Dedifferentiated amniotic fluid mesenchymal stem cell (primary cell): ENCODE data around the gene JMJD8.
"Not testable (repeated sequence)": the region's sequence is repeated elsewhere in the genome, so short reads cannot be mapped to it uniquely, and the experiment has no call there.

Experiments used
- DNase-seq: peaks from one replicate; pipeline ENCODE4 v3.0.0-alpha.2; 2016; ENCODE audit errors: extremely low spot score

Gene JMJD8

DNA sequence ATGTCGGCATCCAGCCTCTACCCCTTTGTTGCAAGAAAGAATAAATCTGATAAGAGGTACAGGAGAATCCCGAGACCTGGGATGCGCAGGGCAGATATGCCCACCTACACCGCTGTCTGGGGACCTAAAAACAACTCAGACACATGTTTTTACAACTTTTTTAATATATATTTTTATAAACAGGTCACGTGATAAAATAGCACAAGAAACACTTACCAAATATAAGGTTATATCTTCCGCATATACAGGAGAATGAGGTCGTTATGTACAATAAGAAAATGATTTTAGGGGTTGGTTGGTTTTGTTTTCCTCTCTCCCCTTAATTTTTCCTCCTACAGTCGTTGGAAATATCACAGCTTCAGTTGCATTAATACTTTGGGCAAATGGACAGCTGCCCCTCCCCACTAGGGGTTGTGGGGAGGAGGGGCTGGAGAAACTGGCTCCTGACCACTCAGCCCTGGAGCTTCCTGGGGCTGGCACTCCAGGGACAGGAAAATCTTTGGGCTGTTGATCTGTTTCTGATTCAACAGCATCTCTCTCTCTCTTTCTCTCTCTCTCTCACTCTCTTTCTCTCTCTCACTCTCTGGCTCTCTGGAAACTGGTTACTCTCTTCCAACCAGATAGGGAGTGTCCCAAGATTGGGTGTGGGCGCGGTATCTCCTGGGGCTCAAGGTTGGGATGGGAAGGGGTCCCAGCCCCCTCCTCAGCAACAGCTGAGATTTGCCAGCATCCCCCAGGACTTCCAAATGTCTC, 8.4 kb upstream of the JMJD8 start:
- DNase-seq: no peak

DNA sequence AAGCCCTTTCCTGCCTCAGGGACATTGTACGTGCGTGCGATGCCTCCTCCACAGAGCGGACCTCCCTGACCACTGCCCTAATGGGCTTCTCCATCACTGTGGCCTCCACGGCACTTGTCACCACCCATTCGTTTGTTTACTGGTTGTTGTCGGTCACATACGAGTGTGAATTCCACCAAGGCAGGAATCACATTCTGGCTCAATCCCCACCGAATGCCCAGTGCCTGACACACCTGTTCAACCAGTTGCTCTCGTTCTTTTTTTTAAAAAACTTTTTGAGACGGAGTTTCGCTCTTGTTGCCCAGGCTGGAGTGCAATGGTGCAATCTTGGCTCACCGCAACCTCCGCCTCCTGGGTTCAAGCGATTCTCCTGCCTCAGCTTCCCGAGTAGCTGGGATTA, 7.1 kb upstream of the JMJD8 start:
- DNase-seq: not testable (repeated sequence)

DNA sequence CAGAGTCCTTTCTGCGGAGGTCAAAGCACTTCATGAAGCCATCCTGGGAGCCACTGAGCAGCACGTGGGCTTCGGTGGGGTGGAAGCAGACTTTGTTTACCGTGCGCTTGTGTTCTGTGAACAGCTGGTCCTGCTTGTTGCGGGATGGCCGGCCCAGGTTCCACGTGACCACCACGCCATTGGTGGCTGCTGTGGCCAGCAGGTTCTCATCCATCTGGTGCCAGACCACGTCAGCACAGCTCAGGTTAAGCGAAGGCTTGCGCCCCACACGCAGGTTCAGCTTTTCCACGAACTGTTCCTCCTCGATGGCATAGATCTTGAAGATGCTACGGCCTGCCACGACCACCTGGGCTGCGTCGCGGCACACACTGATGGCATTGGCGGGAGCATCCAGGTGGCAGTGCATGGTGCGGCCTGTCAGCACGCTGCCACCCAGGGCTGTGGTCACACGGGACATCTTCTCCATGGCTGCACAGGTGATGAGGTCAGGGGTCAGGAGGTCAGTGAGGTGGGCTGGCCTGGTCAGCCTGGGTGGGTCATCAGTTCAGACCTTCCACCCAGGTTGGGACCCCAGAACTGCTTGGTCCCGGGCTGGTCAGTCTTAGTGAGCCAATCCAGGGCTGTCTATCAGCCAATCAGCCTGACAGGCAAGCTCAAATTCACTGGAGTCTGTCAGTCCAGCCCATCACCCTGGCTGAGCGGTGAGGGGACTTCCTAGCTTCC, 5.2 kb upstream of the JMJD8 start:
- DNase-seq: no peak

DNA sequence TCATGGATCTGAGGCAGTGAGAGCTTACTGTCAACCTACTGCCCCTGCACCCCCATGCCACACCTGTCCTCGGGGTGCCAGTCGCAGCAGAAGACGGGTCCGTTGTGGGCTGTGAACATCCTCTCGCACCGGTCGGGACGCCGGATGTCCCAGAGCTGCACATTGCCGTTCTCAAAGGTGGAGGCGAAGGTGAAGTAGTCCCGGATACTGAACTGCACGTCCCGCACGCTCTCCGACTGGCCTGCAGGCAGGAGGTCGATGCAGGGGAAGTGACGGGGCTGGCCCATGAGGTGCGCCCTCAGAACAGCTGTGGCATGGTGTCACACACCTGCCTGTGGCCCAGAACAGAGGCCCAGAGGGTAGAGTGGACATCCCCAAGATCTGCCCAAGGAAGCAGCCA, 3.4 kb upstream of the JMJD8 start:
- DNase-seq: no peak

- DNase-seq: no peak
These were observed 2.5 kb upstream of the JMJD8 start for GRCh38 chr16:686459-687260.

DNA sequence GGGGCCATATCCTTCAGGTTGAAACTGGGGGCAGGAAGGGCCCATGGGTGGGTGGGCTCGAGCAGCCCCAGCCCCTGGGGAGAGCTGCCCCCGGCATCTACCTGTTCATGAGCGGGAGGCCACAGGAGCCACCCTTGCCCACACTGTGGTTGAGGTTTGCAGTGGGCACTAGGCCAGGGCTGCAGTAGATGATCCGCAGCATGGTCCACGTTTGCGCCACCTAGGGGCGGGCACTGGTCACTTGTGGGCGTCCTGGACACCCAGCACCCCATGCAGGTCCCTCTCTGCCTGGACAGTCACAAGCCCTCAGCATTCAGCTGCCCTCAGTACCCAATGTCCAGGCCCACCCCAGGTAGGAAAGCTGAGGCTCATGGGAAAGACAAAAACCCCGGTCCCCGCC, 1.8 kb upstream of the JMJD8 start:
- no peak for DNase-seq

- no peak for DNase-seq
These were observed 995 bp upstream of the JMJD8 start for GRCh38 chr16:684961-685696.

DNA sequence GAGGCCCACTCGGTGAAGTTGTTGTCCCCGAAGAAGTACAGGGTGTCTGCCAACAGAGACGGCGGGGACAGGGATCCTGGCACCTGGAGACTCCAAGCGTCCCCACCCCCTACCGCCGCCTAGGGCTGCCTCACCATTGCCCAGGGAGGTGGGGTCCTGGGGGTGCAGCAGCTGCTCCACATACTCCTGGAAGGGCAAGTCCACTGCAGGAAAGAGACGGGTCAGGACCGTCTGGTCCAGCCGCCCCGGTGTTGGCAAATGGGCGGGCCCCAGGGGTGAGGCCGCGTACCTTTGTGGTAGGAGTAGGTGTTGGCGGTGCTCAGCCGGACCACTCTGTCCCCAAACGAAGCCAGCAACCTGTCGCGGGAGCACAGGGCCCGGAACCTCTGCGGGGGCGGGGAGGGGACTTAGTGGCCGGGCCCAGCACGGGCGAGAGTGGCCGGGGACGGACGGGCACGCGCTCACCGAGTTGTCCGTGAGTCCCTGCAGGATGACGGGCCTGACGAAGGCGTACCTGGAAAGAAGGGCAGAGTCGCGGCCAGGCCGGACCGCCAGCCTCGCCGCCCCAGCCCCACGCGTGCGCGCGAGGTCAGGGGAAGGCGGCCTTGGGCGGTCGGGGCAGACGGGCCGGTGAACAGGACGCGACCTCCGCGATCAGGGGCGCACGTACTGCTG, 601 bp downstream of the JMJD8 start:
- no peak for DNase-seq

GRCh38 chr16:682493-683395, 1.4 kb downstream of the JMJD8 start:
- DNase-seq: no peak

GRCh38 chr16:681746-682427, 2.2 kb downstream of the JMJD8 start:
- DNase-seq: no peak

- no peak for DNase-seq
These were observed 3.0 kb downstream of the JMJD8 start for GRCh38 chr16:680967-681745.

- DNase-seq: no peak
These were observed 3.5 kb downstream of the JMJD8 start for GRCh38 chr16:680625-680945.

- peak; percentile 75 for DNase-seq
These were observed 4.1 kb downstream of the JMJD8 start, which contains the start of gene STUB1 for GRCh38 chr16:679814-680624. TSS of gene STUB1 (plus strand) at chr16:680410. CDS start at chr16:680526, 116 bp downstream.

DNA sequence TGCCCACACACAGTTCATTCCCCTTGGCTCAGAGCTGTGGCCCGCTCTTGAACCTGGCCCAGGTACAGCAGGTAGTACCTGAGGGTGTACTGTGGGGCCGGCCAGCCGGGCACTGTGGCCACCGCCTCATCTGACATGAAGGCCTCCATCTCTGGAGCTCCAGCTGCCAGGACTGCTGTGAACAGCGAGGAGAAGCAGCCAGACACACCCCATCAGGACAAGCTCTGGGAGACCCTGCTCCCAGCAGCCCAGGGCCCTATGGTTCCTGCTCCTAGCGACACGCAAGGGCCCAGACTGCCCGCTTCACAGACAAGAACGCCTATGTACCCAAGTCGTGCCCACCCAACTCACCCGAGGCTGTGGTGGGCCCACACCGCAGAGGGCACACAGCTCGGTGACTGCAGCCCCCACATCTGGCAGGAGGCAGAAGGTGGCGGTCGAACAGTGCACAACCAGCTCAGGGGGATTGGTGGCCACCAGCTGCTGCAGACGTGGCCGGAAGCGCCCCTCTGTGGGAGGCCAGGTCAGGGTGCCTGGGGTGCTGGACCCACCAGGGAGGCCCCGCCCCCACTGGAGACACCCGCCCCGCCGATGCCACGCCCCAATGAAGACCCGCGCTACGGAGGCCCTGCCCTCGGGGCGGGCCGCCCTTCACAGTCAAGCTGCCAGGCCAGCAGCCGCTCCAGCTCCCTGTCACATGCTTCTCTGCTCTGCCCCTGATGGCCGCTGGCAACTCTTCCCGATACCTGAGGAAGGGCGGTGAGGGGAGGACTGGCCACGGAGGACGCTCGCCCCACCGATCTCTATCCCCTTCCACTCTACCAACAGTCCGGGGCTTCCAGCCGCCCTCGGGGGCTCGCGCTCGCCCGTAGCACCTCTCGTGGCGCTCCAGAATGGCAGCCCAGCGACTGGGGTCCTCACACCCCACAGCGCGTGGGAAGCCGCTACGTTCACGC, 5.0 kb downstream of the JMJD8 start:
- peak; percentile 28 for DNase-seq

- DNase-seq: no peak
These were observed 5.8 kb downstream of the JMJD8 start for GRCh38 chr16:678209-678857.
